ENCODE measurements around the gene DZANK1. TPM values are rescaled to one million over a fixed set of nuclear protein-coding genes. Genes with fewer than 3 reads are reported as not detected.

DZANK1 gene
- total RNA-seq, 1 donor from 2014 or later, result 8.3 TPM

GRCh38 chr20:18372296-18372695 is 94.5 kb downstream of the DZANK1 start:
- no peak overlapping the region for H3K4me3 ChIP-seq
- H3K27me3 ChIP-seq, result no peaks in the 10 kb centered on the region
- H2AFZ ChIP-seq (replicated peaks), result peak overlapping the region; percentile 31
- Mint-ChIP-seq H3K9me3 (no peaks in the 10 kb centered on the region), H3K27me3 (ENCODE audit: insufficient read depth, low read depth) (peaks cover 2% of the 10 kb centered on the region), H3K4me1 (no peaks in the 10 kb centered on the region), H3K4me3 (no peak overlapping the region), H3K36me3 (no peaks in the 10 kb centered on the region), H3K27ac (no peak overlapping the region)
- no peaks in the 10 kb centered on the region for H3K4me1 ChIP-seq
- no peaks in the 10 kb centered on the region for H4K20me1 ChIP-seq (ENCODE audit: low read depth)
- no peak overlapping the region for H3K9ac ChIP-seq
- no peaks in the 10 kb centered on the region for H3K79me2 ChIP-seq (ENCODE audit: low read depth)
- H3F3A ChIP-seq (ENCODE audit: low read depth), result no peaks in the 10 kb centered on the region
- no peaks in the 10 kb centered on the region for H3K9me3 ChIP-seq (ENCODE audit: low read depth)
- no peak for DNase-seq (ENCODE audit: low spot score)
- no peaks in the 10 kb centered on the region for H3K36me3 ChIP-seq
- no peak overlapping the region for H3K27ac ChIP-seq
- H3K4me2 ChIP-seq, result no peak overlapping the region
- TF ChIP-seq EZH2 (IDR thresholded peaks at IDR 0.05) (no peak), EZH2phosphoT487 (IDR thresholded peaks at IDR 0.05) (no peak)
- TF ChIP-seq, protein P1, sequence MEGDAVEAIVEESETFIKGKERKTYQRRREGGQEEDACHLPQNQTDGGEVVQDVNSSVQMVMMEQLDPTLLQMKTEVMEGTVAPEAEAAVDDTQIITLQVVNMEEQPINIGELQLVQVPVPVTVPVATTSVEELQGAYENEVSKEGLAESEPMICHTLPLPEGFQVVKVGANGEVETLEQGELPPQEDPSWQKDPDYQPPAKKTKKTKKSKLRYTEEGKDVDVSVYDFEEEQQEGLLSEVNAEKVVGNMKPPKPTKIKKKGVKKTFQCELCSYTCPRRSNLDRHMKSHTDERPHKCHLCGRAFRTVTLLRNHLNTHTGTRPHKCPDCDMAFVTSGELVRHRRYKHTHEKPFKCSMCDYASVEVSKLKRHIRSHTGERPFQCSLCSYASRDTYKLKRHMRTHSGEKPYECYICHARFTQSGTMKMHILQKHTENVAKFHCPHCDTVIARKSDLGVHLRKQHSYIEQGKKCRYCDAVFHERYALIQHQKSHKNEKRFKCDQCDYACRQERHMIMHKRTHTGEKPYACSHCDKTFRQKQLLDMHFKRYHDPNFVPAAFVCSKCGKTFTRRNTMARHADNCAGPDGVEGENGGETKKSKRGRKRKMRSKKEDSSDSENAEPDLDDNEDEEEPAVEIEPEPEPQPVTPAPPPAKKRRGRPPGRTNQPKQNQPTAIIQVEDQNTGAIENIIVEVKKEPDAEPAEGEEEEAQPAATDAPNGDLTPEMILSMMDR (IDR thresholded peaks at IDR 0.05), result no peak

GRCh38 chr20:18364768-18365167 is 102.1 kb downstream of the DZANK1 start:
- no peaks in the 10 kb centered on the region for H3K36me3 ChIP-seq
- DNase-seq (ENCODE audit: low spot score), result no peak
- no peak overlapping the region for H3K27ac Mint-ChIP-seq

DNA sequence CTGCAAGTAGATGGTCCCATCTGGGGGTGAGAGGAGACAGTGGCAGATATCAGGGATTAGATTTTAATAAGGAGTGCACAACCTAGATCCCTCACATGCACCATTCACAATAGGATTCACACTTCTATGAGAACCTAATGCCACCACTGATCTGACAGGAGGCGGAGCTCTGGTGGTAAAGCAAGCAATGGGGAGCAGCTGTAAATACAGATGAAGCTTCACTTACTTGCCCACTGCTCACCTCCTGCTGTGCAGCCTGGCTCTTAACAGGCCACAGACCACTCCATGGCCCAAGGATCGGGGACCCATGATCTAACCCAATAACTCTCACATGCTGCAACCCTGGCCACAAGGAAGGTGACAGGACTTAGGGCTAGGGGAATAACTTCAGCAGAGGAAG is 103.1 kb downstream of the DZANK1 start:
- Histone ChIP-seq H3K4me1 (no peaks in the 10 kb centered on the region), H3K9me3 (ENCODE audit: low read depth) (no peaks in the 10 kb centered on the region), H3K4me3 (no peak overlapping the region), H3K27ac (no peak overlapping the region), H3F3A (ENCODE audit: low read depth) (no peaks in the 10 kb centered on the region), H3K36me3 (no peaks in the 10 kb centered on the region), H3K79me2 (ENCODE audit: low read depth) (no peaks in the 10 kb centered on the region), H4K20me1 (ENCODE audit: low read depth) (no peaks in the 10 kb centered on the region), H2AFZ (replicated peaks) (no peak overlapping the region), H3K27me3 (no peaks in the 10 kb centered on the region), H3K9ac (no peak overlapping the region), H3K4me2 (no peak overlapping the region)
- DNase-seq (ENCODE audit: low spot score), result no peak
- peaks cover 4% of the 10 kb centered on the region for H3K27me3 Mint-ChIP-seq (ENCODE audit: insufficient read depth, low read depth)
- H3K4me3 Mint-ChIP-seq, result no peak overlapping the region
- TF ChIP-seq EZH2phosphoT487 (IDR thresholded peaks at IDR 0.05), result no peak
- TF ChIP-seq, protein P1 (IDR thresholded peaks at IDR 0.05), result no peak
- no peak for TF ChIP-seq EZH2 (IDR thresholded peaks at IDR 0.05)
- H3K4me1 Mint-ChIP-seq, result no peaks in the 10 kb centered on the region
- no peaks in the 10 kb centered on the region for H3K36me3 Mint-ChIP-seq
- H3K27ac Mint-ChIP-seq, result no peak overlapping the region
- H3K9me3 Mint-ChIP-seq, result peaks cover 3% of the 10 kb centered on the region

More at GRCh38 chr20:18364768-18365167, 102.1 kb downstream of the DZANK1 start:
- Histone ChIP-seq H3K4me1 (no peaks in the 10 kb centered on the region), H3K27ac (no peak overlapping the region), H2AFZ (replicated peaks) (no peak overlapping the region), H3K4me2 (no peak overlapping the region), H3K9ac (no peak overlapping the region), H3K27me3 (no peaks in the 10 kb centered on the region), H3F3A (ENCODE audit: low read depth) (no peaks in the 10 kb centered on the region), H3K4me3 (no peak overlapping the region), H4K20me1 (ENCODE audit: low read depth) (no peaks in the 10 kb centered on the region), H3K79me2 (ENCODE audit: low read depth) (no peaks in the 10 kb centered on the region), H3K9me3 (ENCODE audit: low read depth) (no peaks in the 10 kb centered on the region)
- Mint-ChIP-seq H3K36me3 (no peaks in the 10 kb centered on the region), H3K4me1 (no peaks in the 10 kb centered on the region), H3K4me3 (no peak overlapping the region), H3K9me3 (peaks cover 3% of the 10 kb centered on the region), H3K27me3 (ENCODE audit: insufficient read depth, low read depth) (peaks cover 4% of the 10 kb centered on the region)
- TF ChIP-seq, protein P1 (IDR thresholded peaks at IDR 0.05), result no peak
- TF ChIP-seq EZH2phosphoT487 (IDR thresholded peaks at IDR 0.05) (no peak), EZH2 (IDR thresholded peaks at IDR 0.05) (no peak)
